ENCODE measurements around the gene G0S2. TPM values are rescaled to one million over a fixed set of nuclear protein-coding genes. Genes with fewer than 3 reads are reported as not detected.

The G0S2 gene
- total and polyA plus RNA-seq, 2 of the 8 experiments (the other 6 are each of a cell fraction or from before 2014, with no cell fraction given), result 1.0 to 1.7 TPM

DNA sequence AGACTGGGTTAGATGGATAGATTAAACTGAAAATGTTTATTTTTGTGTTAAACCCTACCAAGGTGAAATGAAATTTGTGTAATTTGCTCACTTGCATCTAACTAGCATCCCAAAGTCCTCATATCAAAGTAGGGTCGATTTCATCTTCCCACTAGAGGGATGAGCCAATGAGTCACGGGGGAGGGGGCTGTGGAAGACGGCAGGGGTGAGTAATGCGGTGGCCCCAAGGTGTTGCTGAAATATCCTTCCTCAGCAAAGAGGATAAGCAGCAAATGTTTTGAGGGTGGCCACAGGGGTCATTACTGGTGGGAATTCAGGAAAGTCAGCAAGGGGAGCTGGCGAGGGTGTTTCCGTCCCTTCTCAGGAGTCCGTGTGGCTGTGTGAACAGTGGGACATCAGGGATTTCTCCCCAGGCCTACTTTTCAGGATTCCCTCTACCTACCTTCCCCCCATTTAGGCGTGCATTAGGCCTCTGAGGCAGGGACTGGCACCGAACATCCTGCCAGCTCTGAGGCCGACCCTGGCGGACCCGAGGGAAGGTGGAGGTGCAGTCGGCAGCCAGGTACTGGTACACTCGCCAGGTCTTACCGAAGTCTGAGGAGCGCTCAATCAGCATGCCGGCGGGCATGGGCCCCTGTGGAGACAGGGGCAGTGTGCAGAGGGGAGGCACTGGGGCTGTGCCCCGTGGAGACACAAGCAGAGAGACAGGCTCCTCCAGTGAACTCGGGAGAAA, 41.0 kb upstream of the G0S2 start (continued):
- no peak for TF ChIP-seq GTF2F1 (IDR thresholded peaks at IDR 0.05; ENCODE audit: borderline replicate concordance, low read depth, low read length)
- TF ChIP-seq KDM5A (IDR thresholded peaks at IDR 0.05; ENCODE audit: low read length), result no peak

All from H1 (cell line).